ENCODE measurements around the gene PAK5. TPM values are rescaled to one million over a fixed set of nuclear protein-coding genes. Genes with fewer than 3 reads are reported as not detected.
A peak's percentile ranks its signal among the peaks of the same experiment; 100 is the strongest.

The PAK5 gene
- total and polyA plus RNA-seq, 2 of the 13 experiments (the other 11 are each of a cell fraction or from before 2014, with no cell fraction given): not detected

GRCh38 chr20:9594284-9594875, 244.5 kb downstream of the PAK5 start (continued):
- TF ChIP-seq KDM5B (CRISPR knock-in tag; IDR thresholded peaks at IDR 0.05; ENCODE audit: borderline replicate concordance): no peak
- TF ChIP-seq HNF1A (IDR thresholded peaks at IDR 0.05; ENCODE audit: low read depth): peak; percentile 87
- TF ChIP-seq HNF1A (CRISPR knock-in tag; IDR thresholded peaks at IDR 0.05; ENCODE audit: borderline replicate concordance): peak; percentile 85
- no peak for TF ChIP-seq ZNF788 (CRISPR knock-in tag; IDR thresholded peaks at IDR 0.05; ENCODE audit: borderline replicate concordance)
- peak; percentile 46 for TF ChIP-seq FOXA3 (CRISPR knock-in tag; IDR thresholded peaks at IDR 0.05)
- no peak for TF ChIP-seq ZNF550 (CRISPR knock-in tag; IDR thresholded peaks at IDR 0.05; ENCODE audit: borderline replicate concordance)
- no peak for TF ChIP-seq ZNF737 (CRISPR knock-in tag; IDR thresholded peaks at IDR 0.05; ENCODE audit: borderline replicate concordance)
- TF ChIP-seq ZNF138 (CRISPR knock-in tag; IDR thresholded peaks at IDR 0.05; ENCODE audit: low read depth): no peak
- peak; percentile 40; the same call in 1 of the 2 replicates for TF ChIP-seq MIXL1 (CRISPR knock-in tag; IDR thresholded peaks at IDR 0.05)
- 0 out of 2 replicates have a peak, but pooled peaks have one; percentile 38 for TF ChIP-seq HNRNPUL1 (IDR thresholded peaks at IDR 0.05; ENCODE audit: low read depth, low read length)
- TF ChIP-seq CEBPG (CRISPR knock-in tag; IDR thresholded peaks at IDR 0.05): 0 out of 2 replicates have a peak, but pooled peaks have one; percentile 39
- no peak for TF ChIP-seq SSRP1 (CRISPR knock-in tag; IDR thresholded peaks at IDR 0.05)
- no peak for TF ChIP-seq PHF8 (CRISPR knock-in tag; IDR thresholded peaks at IDR 0.05)
- no peak for TF ChIP-seq NFE2 (CRISPR knock-in tag; IDR thresholded peaks at IDR 0.05)
- no peak for TF ChIP-seq PATZ1 (CRISPR knock-in tag; IDR thresholded peaks at IDR 0.05)
- TF ChIP-seq ZSCAN22 (CRISPR knock-in tag; IDR thresholded peaks at IDR 0.05): no peak
- TF ChIP-seq ZNF18 (CRISPR knock-in tag; IDR thresholded peaks at IDR 0.05; ENCODE audit: insufficient replicate concordance): no peak
- TF ChIP-seq SMAD1 (CRISPR knock-in tag; IDR thresholded peaks at IDR 0.05; ENCODE audit: borderline replicate concordance, low read depth): no peak
- no peak for TF ChIP-seq BCLAF1 (IDR thresholded peaks at IDR 0.05)
- TF ChIP-seq FOXJ3 (CRISPR knock-in tag; IDR thresholded peaks at IDR 0.05; ENCODE audit: borderline replicate concordance): no peak
